ENCODE measurements around the gene LRRC9. TPM values are rescaled to one million over a fixed set of nuclear protein-coding genes. Genes with fewer than 3 reads are reported as not detected.
A peak's percentile ranks its signal among the peaks of the same experiment; 100 is the strongest.
"Not testable (repeated sequence)": the region's sequence is repeated elsewhere in the genome, so short reads cannot be mapped to it uniquely, and the experiment has no call there.

LRRC9 gene
- total RNA-seq, 1 donor from 2014 or later, result 1.3 TPM

DNA sequence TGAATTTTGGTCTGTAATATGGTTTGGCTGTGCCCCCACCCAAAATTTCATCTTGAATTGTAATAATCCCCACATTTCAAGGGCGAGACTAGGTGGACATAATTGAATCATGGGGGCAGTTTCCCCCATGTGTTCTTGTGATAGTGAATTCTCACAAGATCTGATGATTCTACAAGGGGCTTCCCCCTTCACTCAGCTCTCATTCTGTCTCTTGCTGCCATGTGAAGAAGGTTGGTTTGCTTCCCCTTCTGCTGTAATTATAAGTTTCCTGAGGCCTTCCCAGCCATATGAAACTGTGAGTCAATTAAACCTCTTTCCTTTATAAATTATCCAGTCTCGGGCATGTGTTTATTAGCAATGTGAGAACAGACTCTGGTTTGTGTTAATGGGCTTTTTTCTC lies 5.9 kb downstream of the LRRC9 start:
- H3K4me3 Mint-ChIP-seq (ENCODE audit: unreplicated experiment), result no peak overlapping the region
- no peaks in the 10 kb centered on the region for H3K27me3 Mint-ChIP-seq (ENCODE audit: unreplicated experiment)
- H3K4me1 Mint-ChIP-seq (ENCODE audit: low read depth, unreplicated experiment), result no peaks in the 10 kb centered on the region
- TF ChIP-seq, protein P1, sequence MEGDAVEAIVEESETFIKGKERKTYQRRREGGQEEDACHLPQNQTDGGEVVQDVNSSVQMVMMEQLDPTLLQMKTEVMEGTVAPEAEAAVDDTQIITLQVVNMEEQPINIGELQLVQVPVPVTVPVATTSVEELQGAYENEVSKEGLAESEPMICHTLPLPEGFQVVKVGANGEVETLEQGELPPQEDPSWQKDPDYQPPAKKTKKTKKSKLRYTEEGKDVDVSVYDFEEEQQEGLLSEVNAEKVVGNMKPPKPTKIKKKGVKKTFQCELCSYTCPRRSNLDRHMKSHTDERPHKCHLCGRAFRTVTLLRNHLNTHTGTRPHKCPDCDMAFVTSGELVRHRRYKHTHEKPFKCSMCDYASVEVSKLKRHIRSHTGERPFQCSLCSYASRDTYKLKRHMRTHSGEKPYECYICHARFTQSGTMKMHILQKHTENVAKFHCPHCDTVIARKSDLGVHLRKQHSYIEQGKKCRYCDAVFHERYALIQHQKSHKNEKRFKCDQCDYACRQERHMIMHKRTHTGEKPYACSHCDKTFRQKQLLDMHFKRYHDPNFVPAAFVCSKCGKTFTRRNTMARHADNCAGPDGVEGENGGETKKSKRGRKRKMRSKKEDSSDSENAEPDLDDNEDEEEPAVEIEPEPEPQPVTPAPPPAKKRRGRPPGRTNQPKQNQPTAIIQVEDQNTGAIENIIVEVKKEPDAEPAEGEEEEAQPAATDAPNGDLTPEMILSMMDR (IDR thresholded peaks at IDR 0.05; ENCODE audit: partially characterized antibody, unreplicated experiment), result no peak
- no peaks in the 10 kb centered on the region for H3K9me3 Mint-ChIP-seq (ENCODE audit: unreplicated experiment)
- no peak overlapping the region for H3K27ac Mint-ChIP-seq (ENCODE audit: unreplicated experiment)
- no peaks in the 10 kb centered on the region for H3K36me3 Mint-ChIP-seq (ENCODE audit: unreplicated experiment)
- no peak for DNase-seq

- H3K27me3 Mint-ChIP-seq (ENCODE audit: unreplicated experiment), result no peaks in the 10 kb centered on the region
- no peak overlapping the region for H3K27ac Mint-ChIP-seq (ENCODE audit: unreplicated experiment)
- H3K36me3 Mint-ChIP-seq (ENCODE audit: unreplicated experiment), result no peaks in the 10 kb centered on the region
- H3K9me3 Mint-ChIP-seq (ENCODE audit: unreplicated experiment), result no peaks in the 10 kb centered on the region
- no peaks in the 10 kb centered on the region for H3K4me1 Mint-ChIP-seq (ENCODE audit: low read depth, unreplicated experiment)
- TF ChIP-seq, protein P1 (IDR thresholded peaks at IDR 0.05; ENCODE audit: partially characterized antibody, unreplicated experiment), result no peak
- no peak for DNase-seq
- no peak overlapping the region for H3K4me3 Mint-ChIP-seq (ENCODE audit: unreplicated experiment)
Measured at GRCh38 chr14:59926534-59926933, 6.6 kb downstream of the LRRC9 start.

DNA sequence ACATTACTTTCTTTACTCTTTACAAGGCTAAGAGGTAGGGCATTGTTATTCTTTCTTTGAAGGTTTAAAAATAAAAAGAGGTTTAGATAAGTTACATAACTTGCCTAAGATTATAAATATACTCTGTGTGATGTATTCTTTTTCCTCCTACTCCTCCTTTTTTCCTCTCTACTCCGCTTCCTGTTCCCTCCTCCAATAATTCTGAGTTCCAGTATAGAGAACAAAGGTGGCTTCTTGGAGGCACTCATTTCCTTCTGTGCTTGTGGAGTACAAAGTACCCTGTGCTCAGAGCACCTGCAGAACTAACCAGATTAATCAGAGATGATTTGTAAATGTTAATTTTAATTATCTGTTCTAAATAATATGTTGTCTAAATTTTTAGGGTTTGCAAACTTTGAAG lies 11.3 kb downstream of the LRRC9 start:
- Mint-ChIP-seq H3K4me3 (ENCODE audit: unreplicated experiment) (no peak overlapping the region), H3K4me1 (ENCODE audit: low read depth, unreplicated experiment) (no peaks in the 10 kb centered on the region), H3K36me3 (ENCODE audit: unreplicated experiment) (no peaks in the 10 kb centered on the region), H3K27ac (ENCODE audit: unreplicated experiment) (peak overlapping the region; percentile 44), H3K9me3 (ENCODE audit: unreplicated experiment) (no peaks in the 10 kb centered on the region), H3K27me3 (ENCODE audit: unreplicated experiment) (no peaks in the 10 kb centered on the region)
- TF ChIP-seq, protein P1 (IDR thresholded peaks at IDR 0.05; ENCODE audit: partially characterized antibody, unreplicated experiment), result no peak
- no peak for DNase-seq

DNA sequence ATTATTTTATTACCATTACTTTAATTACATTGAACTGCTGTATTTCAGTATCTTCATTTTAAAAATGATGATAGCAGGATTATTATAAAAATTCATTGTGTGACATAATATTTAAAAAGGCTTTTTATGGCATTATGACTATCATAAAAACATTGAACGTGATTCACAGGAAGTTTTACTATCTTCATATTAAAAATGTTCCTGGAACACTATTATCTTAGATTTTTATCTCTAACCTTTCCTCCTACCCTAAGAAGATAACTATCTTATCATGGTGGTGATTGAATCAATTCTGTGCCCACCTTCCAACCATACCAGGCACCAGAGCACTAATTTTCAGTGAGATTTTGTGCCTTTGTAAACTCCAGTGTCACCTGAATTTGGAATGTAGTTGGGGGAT lies 16.2 kb downstream of the LRRC9 start:
- Mint-ChIP-seq H3K27ac (ENCODE audit: unreplicated experiment) (no peak overlapping the region), H3K4me1 (ENCODE audit: low read depth, unreplicated experiment) (no peaks in the 10 kb centered on the region), H3K27me3 (ENCODE audit: unreplicated experiment) (no peaks in the 10 kb centered on the region), H3K36me3 (ENCODE audit: unreplicated experiment) (no peaks in the 10 kb centered on the region), H3K9me3 (ENCODE audit: unreplicated experiment) (no peaks in the 10 kb centered on the region), H3K4me3 (ENCODE audit: unreplicated experiment) (no peak overlapping the region)
- TF ChIP-seq, protein P1 (IDR thresholded peaks at IDR 0.05; ENCODE audit: partially characterized antibody, unreplicated experiment), result no peak
- DNase-seq, result no peak

- TF ChIP-seq, protein P1 (IDR thresholded peaks at IDR 0.05; ENCODE audit: partially characterized antibody, unreplicated experiment), result no peak
- no peaks in the 10 kb centered on the region for H3K36me3 Mint-ChIP-seq (ENCODE audit: unreplicated experiment)
- no peaks in the 10 kb centered on the region for H3K9me3 Mint-ChIP-seq (ENCODE audit: unreplicated experiment)
- no peak for DNase-seq
- no peaks in the 10 kb centered on the region for H3K4me1 Mint-ChIP-seq (ENCODE audit: low read depth, unreplicated experiment)
- H3K27me3 Mint-ChIP-seq (ENCODE audit: unreplicated experiment), result no peaks in the 10 kb centered on the region
- H3K27ac Mint-ChIP-seq (ENCODE audit: unreplicated experiment), result no peak overlapping the region
- no peak overlapping the region for H3K4me3 Mint-ChIP-seq (ENCODE audit: unreplicated experiment)
Measured at GRCh38 chr14:59939828-59940227, 19.9 kb downstream of the LRRC9 start.

GRCh38 chr14:59942296-59942862 lies 22.4 kb downstream of the LRRC9 start:
- H3K9me3 Mint-ChIP-seq (ENCODE audit: unreplicated experiment); H3K27ac Mint-ChIP-seq (ENCODE audit: unreplicated experiment): not testable (repeated sequence)

More at GRCh38 chr14:59942296-59942862, 22.4 kb downstream of the LRRC9 start:
- not testable (repeated sequence) for H3K36me3 Mint-ChIP-seq (ENCODE audit: unreplicated experiment); H3K4me1 Mint-ChIP-seq (ENCODE audit: low read depth, unreplicated experiment); H3K4me3 Mint-ChIP-seq (ENCODE audit: unreplicated experiment); H3K27me3 Mint-ChIP-seq (ENCODE audit: unreplicated experiment); DNase-seq

Data from glutamatergic neuron (in vitro differentiated cells).